ENCODE data around the gene DAGLB.

GRCh38 chr7:6423942-6424701, 23.6 kb downstream of the DAGLB start:
- no peak for TF ChIP-seq EZH2 (IDR thresholded peaks at IDR 0.05; ENCODE audit: borderline replicate concordance, low read depth, low read length, severe bottlenecking)
- TF ChIP-seq, protein P1, sequence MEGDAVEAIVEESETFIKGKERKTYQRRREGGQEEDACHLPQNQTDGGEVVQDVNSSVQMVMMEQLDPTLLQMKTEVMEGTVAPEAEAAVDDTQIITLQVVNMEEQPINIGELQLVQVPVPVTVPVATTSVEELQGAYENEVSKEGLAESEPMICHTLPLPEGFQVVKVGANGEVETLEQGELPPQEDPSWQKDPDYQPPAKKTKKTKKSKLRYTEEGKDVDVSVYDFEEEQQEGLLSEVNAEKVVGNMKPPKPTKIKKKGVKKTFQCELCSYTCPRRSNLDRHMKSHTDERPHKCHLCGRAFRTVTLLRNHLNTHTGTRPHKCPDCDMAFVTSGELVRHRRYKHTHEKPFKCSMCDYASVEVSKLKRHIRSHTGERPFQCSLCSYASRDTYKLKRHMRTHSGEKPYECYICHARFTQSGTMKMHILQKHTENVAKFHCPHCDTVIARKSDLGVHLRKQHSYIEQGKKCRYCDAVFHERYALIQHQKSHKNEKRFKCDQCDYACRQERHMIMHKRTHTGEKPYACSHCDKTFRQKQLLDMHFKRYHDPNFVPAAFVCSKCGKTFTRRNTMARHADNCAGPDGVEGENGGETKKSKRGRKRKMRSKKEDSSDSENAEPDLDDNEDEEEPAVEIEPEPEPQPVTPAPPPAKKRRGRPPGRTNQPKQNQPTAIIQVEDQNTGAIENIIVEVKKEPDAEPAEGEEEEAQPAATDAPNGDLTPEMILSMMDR (IDR thresholded peaks at IDR 0.05; ENCODE audit: borderline replicate concordance, extremely low read depth, low read length, poor library complexity, severe bottlenecking): no peak

All from DND-41 (cell line).